Tracheal epithelial cell (primary cell): ENCODE measurements around the gene ASAH2. TPM values are rescaled to one million over a fixed set of nuclear protein-coding genes. Genes with fewer than 3 reads are reported as not detected.

Source experiments
- total RNA-seq: library from RNA; depleted of rRNA; stranded (reverse); fragments of >200 nt; gene quantifications from 2 replicates; pipeline ENCODE4 v1.2.1, GENCODE V29; 2014

ASAH2 gene
- 0.24 and 0.64 TPM in 2 replicates for total RNA-seq

GRCh38 chr10:50251394-50251793 is at the start of gene ASAH2:
TSS of gene ASAH2 (minus strand) at chr10:50251516. CDS start at chr10:50248610, 2,906 bp downstream.

Other genes with a start within 250 kb of the ASAH2 start
- gene WASHC2A, start 183.6 kb downstream of the ASAH2 start, total RNA-seq = 24.7 and 27.0 TPM in 2 replicates